Gastroesophageal sphincter (tissue), 4 donors: ENCODE results near the gene TARS1. TPM values are rescaled to one million over a fixed set of nuclear protein-coding genes. Genes with fewer than 3 reads are reported as not detected.
"Not testable (repeated sequence)": the region's sequence is repeated elsewhere in the genome, so short reads cannot be mapped to it uniquely, and the experiment has no call there.

ENCODE experiments used
- ATAC-seq: fragments of 150-250 bp; one replicate; pipeline ENCODE4 v1.9.1; 2016; ENCODE audit warnings: mild to moderate bottlenecking, moderate library complexity
- H3K27ac ChIP-seq, 4 donors: fragments of 200-600 bp; sonication (generic) in 3 of 4; 1 replicate in 3 of 4; 2 replicates in 1 of 4; pipeline ENCODE4 v1.5.1; 2016 to 2019
- H3K27me3 ChIP-seq: fragments of 200-600 bp; sonication (generic); one replicate; pipeline ENCODE4 v1.5.1; 2019
- H3K36me3 ChIP-seq, 2 donors: fragments of 200-600 bp; sonication (generic); one replicate each; pipeline ENCODE4 v1.5.1; 2019; ENCODE audit warnings: control low read depth in 1 of 2
- H3K4me1 ChIP-seq, 3 donors: fragments of 200-600 bp; sonication (generic); 1 replicate in 2 of 3; 2 replicates in 1 of 3; pipeline ENCODE4 v1.5.1; 2016 to 2019; ENCODE audit warnings: control low read depth in 2 of 3
- H3K4me3 ChIP-seq, 2 donors: fragments of 200-600 bp; sonication (generic); one replicate each; pipeline ENCODE4 v1.5.1; 2019; ENCODE audit warnings: mild to moderate bottlenecking in 1 of 2, moderate library complexity in 1 of 2
- H3K9me3 ChIP-seq, 3 donors: fragments of 200-600 bp; sonication (generic); one replicate each; pipeline ENCODE4 v1.5.1; 2017 to 2019; ENCODE audit warnings: control low read depth in 2 of 3
- CTCF ChIP-seq, 4 experiments: fragments of 200-600 bp in 2 of 4; fragments of 450-650 bp in 2 of 4; sonication (generic) in 1 of 4; IDR thresholded peaks; one replicate each; pipeline ENCODE4 v1.5.1; 2017 to 2019; ENCODE audit warnings: antibody characterized with exemption in 4 of 4, mild to moderate bottlenecking in 2 of 4, moderate library complexity in 2 of 4
- EP300 ChIP-seq: sonication (generic); formaldehyde crosslinking; IDR thresholded peaks from one replicate; pipeline ENCODE4 v1.6.1; 2017; ENCODE audit warnings: antibody characterized with exemption, mild to moderate bottlenecking
- POLR2A ChIP-seq, 2 donors: fragments of 450-650 bp; IDR thresholded peaks; one replicate each; pipeline ENCODE4 v1.6.1; 2017; ENCODE audit warnings: antibody characterized with exemption in 2 of 2, mild to moderate bottlenecking in 2 of 2, moderate library complexity in 1 of 2
- POLR2AphosphoS5 ChIP-seq: sonication (generic); formaldehyde crosslinking; IDR thresholded peaks from one replicate; pipeline ENCODE4 v1.6.1; 2017; ENCODE audit warnings: antibody characterized with exemption
- WGBS, 2 donors: methylation state at CpG; one replicate each; pipeline ENCODE4 v1.1.5; 2018; ENCODE audit warnings: low coverage in 1 of 2; 5-methylcytosine and 5-hydroxymethylcytosine counted together
- total RNA-seq, 4 donors: library from RNA; depleted of rRNA; stranded (reverse); fragments of >200 nt; gene quantifications; one replicate each; pipeline ENCODE4 v1.1.0, GENCODE V29; 2016

TARS1 gene
- total RNA-seq, 4 donors from 2014 or later, result 79.9 to 118 (median 86.7) TPM

GRCh38 chr5:33504570-33504969 lies 63.8 kb downstream of the TARS1 start:
- Histone ChIP-seq H3K4me1 (no peaks in the 10 kb centered on the region), H3K4me3 (no peak overlapping the region), H3K9me3 (no peaks in the 10 kb centered on the region), H3K36me3 (no peaks in the 10 kb centered on the region), H3K27ac (no peak overlapping the region), H3K27me3 (no peaks in the 10 kb centered on the region)
- ATAC-seq, result no peak
- TF ChIP-seq CTCF (IDR thresholded peaks at IDR 0.05) (no peak), POLR2A (IDR thresholded peaks at IDR 0.05) (no peak), POLR2AphosphoS5 (no peak), EP300 (no peak)
- 75 to 81% methylated on average over 3 of the region's 3 CpGs for WGBS, 2 donors

DNA sequence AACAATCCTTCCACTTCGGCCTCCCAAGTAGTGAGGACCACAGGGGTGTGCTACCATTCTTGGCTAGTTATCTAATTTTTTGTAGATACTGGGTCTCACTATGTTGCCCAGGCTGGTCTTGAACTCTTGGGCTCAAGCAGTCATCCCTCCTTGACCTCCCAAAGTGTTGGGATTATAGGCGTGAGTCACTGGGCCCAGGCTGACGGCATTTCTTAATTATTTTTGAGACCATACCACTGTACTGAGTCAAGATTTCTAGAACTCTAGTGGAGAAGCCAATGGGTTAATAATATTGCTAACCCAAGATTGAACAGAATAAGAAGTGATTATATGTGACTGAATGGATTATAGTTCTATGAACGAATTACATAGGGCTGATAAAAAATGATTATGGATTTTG lies 66.7 kb downstream of the TARS1 start:
- Histone ChIP-seq H3K4me1 (no peaks in the 10 kb centered on the region), H3K4me3 (no peak overlapping the region), H3K27ac (no peak overlapping the region), H3K27me3 (no peaks in the 10 kb centered on the region), H3K9me3 (no peaks in the 10 kb centered on the region), H3K36me3 (no peaks in the 10 kb centered on the region)
- 62 to 91% methylated on average over 3 of the region's 4 CpGs for WGBS, 2 donors
- TF ChIP-seq CTCF (IDR thresholded peaks at IDR 0.05) (no peak), POLR2AphosphoS5 (no peak)
- ATAC-seq, result no peak

- Histone ChIP-seq H3K27ac (no peak overlapping the region), H3K9me3 (no peaks in the 10 kb centered on the region), H3K4me1 (peaks cover 0 to 6% (median 0%) of the 10 kb centered on the region in 3 donors), H3K27me3 (no peaks in the 10 kb centered on the region), H3K4me3 (no peak overlapping the region), H3K36me3 (no peaks in the 10 kb centered on the region)
- 40 to 54% methylated on average over 3 of the region's 3 CpGs for WGBS, 2 donors
- ATAC-seq, result no peak
- TF ChIP-seq CTCF (IDR thresholded peaks at IDR 0.05), result no peak
- TF ChIP-seq EP300, result no peak
- TF ChIP-seq POLR2A (IDR thresholded peaks at IDR 0.05), result no peak
- TF ChIP-seq POLR2AphosphoS5, result no peak
Observed at GRCh38 chr5:33509036-33509435, 68.3 kb downstream of the TARS1 start.

DNA sequence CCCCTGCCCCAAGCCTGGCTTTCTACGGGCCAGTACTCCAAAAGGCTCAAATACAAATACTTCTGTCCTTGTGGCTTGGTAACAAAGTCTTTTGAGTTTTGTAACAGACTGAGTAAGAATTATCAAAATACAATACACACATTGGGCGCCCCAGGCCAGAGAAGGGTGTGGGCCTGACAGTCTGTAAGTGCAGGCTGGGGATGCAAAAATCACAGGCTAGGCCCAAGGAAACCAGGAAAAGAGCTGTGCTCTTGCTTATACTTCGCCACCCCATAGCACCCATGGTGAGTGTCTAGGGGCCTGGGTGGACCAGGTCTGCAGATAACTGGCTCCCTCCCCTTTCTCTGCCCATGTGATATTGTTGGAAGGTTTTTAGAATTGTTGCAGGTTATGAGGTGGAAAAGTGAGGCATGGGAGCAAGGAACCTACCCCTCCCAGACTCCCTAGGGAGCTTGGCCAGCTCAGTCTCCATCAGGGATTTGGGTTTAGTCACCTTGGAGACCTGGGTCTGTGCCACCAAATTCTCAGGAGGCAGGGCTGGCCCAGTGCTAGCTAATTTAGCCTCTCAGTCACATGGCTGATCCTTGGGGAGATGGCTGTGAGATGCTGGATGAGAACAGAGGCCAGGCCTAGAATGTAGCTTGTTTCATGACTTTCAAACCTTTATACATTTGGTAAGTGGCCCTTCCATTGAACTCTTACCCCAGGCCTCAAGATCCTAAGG lies 72.9 kb downstream of the TARS1 start:
- H3K27me3 ChIP-seq, result no peaks in the 10 kb centered on the region
- peaks cover 0 to 17% (median 0%) of the 10 kb centered on the region in 3 donors for H3K4me1 ChIP-seq
- H3K4me3 ChIP-seq, result no peak overlapping the region
- H3K9me3 ChIP-seq, result no peaks in the 10 kb centered on the region
- WGBS, 2 donors, result 70 to 89% methylated on average over 2 of the region's 3 CpGs
- no peak for TF ChIP-seq POLR2AphosphoS5
- TF ChIP-seq CTCF (IDR thresholded peaks at IDR 0.05), result no peak
- no peak for TF ChIP-seq POLR2A (IDR thresholded peaks at IDR 0.05)
- no peak for TF ChIP-seq EP300
- no peak for ATAC-seq
- H3K27ac ChIP-seq, result no peak overlapping the region
- no peaks in the 10 kb centered on the region for H3K36me3 ChIP-seq

DNA sequence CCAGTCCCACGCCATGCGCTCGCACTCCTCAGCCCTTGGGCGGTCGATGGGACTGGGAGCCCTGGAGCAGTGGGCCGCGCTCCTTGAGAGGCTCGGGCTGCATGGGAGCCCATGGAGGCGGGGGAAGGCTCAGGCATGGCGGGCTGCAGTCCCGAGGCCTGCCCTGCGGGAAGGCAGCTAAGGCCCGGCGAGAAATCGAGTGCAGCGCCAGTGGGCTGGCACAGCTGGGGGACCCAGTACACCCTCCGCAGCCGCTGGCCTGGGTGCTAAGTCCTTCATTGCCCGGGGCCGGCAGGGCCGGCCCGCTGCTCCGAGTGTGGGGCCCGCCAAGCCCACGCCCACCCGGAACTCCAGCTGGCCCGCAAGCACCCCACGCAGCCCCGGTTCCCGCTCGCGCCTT lies 74.6 kb downstream of the TARS1 start:
- peaks cover 0 to 17% (median 0%) of the 10 kb centered on the region in 3 donors for H3K4me1 ChIP-seq
- H3K36me3 ChIP-seq, H3K4me3 ChIP-seq, ATAC-seq, H3K27ac ChIP-seq, H3K9me3 ChIP-seq, H3K27me3 ChIP-seq: not testable (repeated sequence)
- WGBS, 2 donors, result no CpG with 5 or more reads among the region's 32 CpGs
